GM12873 (cell line): Measurements from ENCODE around the gene ZNF618.

Experiments
- CTCF ChIP-seq: IDR thresholded peaks from 2 replicates; pipeline ENCODE4 v1.5.1; 2012; ENCODE audit warnings: low read depth, mild to moderate bottlenecking, moderate library complexity, low read length, control low read depth; ENCODE audit not compliant: insufficient read depth; ENCODE audit errors: missing control alignments

ZNF618 gene, protein sequence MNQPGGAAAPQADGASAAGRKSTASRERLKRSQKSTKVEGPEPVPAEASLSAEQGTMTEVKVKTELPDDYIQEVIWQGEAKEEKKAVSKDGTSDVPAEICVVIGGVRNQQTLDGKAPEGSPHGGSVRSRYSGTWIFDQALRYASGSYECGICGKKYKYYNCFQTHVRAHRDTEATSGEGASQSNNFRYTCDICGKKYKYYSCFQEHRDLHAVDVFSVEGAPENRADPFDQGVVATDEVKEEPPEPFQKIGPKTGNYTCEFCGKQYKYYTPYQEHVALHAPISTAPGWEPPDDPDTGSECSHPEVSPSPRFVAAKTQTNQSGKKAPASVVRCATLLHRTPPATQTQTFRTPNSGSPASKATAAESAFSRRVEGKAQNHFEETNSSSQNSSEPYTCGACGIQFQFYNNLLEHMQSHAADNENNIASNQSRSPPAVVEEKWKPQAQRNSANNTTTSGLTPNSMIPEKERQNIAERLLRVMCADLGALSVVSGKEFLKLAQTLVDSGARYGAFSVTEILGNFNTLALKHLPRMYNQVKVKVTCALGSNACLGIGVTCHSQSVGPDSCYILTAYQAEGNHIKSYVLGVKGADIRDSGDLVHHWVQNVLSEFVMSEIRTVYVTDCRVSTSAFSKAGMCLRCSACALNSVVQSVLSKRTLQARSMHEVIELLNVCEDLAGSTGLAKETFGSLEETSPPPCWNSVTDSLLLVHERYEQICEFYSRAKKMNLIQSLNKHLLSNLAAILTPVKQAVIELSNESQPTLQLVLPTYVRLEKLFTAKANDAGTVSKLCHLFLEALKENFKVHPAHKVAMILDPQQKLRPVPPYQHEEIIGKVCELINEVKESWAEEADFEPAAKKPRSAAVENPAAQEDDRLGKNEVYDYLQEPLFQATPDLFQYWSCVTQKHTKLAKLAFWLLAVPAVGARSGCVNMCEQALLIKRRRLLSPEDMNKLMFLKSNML

DNA sequence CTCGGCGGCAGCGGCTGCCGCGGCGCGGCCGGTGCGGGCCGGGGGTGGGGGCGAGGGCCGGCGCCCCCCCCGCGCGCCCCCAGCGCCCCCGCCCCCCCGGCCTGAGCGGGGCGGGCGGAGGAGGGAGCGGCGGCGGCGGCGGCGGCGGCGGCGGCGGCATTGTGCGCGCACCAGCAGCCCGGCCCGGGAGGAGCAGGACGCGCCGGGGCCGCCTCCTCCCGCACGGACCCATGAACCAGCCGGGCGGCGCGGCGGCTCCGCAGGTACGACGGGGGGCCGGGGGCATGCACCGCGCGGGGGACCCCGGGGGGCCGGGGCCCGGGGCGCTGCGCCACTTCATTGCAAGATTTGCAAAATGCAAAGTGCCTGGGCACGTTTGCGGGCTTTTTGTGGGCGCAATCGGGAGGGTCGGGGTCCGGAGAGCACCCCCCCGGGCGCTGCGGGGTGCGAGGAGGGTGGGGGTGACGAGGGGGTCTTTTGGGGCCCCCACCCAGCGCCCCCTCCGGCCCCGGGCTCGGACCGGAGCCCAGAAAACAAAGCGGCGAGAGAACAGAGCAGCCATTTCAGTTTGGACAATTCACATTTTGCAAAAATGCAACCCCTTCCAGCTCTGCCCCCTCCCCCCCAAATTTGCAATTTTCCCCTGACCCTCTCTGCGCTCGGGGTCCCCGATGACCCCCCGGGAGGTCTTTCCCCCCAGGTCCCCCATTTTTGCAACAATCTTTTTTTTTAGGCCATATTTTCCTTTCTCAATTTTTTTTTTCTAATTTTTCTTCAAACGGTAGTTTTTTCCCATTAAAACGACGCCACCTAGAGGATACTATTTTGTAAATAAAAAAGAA is at the start of gene ZNF618:
Gene ZNF618, plus strand, starts transcription at position 159 of the 842 bp plus-strand sequence. Its CDS starts 72 bp downstream, at position 231.
- no peak for TF ChIP-seq CTCF

GRCh38 chr9:113828221-113828620 is 47.9 kb upstream of the ZNF618 start:
- no peak for TF ChIP-seq CTCF

GRCh38 chr9:113837334-113837733 is 38.8 kb upstream of the ZNF618 start:
- no peak for TF ChIP-seq CTCF

GRCh38 chr9:113842086-113842485 is 34.0 kb upstream of the ZNF618 start:
- no peak for TF ChIP-seq CTCF

- TF ChIP-seq CTCF, result no peak
Measured at GRCh38 chr9:113844466-113844865, 31.6 kb upstream of the ZNF618 start.

- no peak for TF ChIP-seq CTCF
Measured at GRCh38 chr9:113851359-113851758, 24.8 kb upstream of the ZNF618 start.

DNA sequence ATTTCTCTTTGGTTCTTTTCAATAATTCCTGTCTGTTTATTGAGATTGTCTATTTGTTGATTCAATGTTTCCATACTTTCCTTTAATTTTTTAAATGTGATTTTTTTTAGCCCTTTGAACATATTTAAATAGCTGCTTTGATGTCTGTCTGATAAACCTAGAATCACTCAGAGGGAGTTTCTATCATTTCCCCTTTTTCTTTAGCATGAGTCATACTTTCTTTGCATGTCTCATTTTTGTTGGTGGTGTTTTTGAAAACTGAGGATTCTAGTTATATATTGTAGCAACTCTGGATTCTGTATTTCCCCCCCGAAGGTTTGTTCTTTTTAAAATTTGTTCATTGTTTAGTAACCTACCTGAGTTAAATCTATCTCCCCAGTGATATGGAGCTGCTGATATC is 24.2 kb upstream of the ZNF618 start:
- TF ChIP-seq CTCF, result no peak
